ENCODE results near the gene ST7.

DNA sequence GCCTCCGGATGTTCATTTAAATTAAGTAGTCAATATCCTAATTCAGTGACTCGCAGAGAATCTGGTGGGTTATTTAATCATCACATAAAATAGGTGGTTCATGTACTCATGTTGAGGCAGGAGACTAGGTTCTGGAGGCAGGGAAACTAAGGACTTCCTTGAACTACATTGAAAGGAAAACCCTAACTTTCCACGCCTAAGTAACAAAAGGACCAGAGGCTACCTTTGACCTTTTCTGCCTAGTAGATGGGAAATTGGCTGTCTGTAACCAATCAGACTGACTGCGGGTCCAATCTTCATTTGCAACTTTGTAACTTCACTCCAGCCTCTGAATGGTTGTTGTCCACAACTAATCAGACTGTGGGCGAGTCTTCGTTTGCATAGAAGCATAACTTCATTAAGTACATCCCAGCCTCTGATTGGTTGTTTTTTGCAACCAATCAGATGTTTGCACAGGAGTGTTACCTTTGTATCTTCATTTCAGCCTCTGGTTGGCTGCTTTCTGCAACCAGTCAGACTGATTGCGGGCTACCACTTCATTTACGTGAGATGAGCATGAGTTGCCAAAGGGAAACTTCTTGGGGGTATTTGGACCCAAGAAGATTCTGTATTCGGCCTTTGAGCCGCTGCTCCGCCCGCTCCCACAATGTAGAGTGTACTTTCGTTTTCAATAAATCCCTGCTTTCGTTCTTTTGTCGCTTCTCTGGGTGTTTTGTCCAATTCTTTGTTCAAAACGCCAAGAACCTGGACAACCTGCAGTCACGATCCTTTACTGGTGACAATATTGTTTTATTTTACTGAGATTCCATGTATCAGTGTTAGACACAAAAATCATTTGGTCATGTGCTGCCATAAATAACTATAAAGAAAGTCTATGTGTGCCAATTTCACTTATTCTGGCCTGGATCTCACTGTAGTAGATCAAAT, 1.7 kb upstream of the ST7 start:
- no peak for TF ChIP-seq CTCF (IDR thresholded peaks at IDR 0.05)
- TF ChIP-seq EP300 (IDR thresholded peaks at IDR 0.05) = no peak
- no peak for TF ChIP-seq POLR2A (IDR thresholded peaks at IDR 0.05)

Data from tibial nerve (tissue), 4 donors.